Gastroesophageal sphincter (tissue), 3 donors: ENCODE data around the gene OMG.

Experiments
- CTCF ChIP-seq, 4 experiments: fragments of 200-600 bp in 2 of 4; fragments of 450-650 bp in 2 of 4; sonication (generic) in 1 of 4; IDR thresholded peaks; one replicate each; pipeline ENCODE4 v1.5.1; 2017 to 2019; ENCODE audit warnings: antibody characterized with exemption in 4 of 4, mild to moderate bottlenecking in 2 of 4, moderate library complexity in 2 of 4
- EP300 ChIP-seq: sonication (generic); formaldehyde crosslinking; IDR thresholded peaks from one replicate; pipeline ENCODE4 v1.6.1; 2017; ENCODE audit warnings: antibody characterized with exemption, mild to moderate bottlenecking
- POLR2AphosphoS5 ChIP-seq: sonication (generic); formaldehyde crosslinking; IDR thresholded peaks from one replicate; pipeline ENCODE4 v1.6.1; 2017; ENCODE audit warnings: antibody characterized with exemption

GRCh38 chr17:31314782-31315100 is 17.7 kb upstream of the OMG start:
- TF ChIP-seq CTCF (IDR thresholded peaks at IDR 0.05) = no peak
- no peak for TF ChIP-seq POLR2AphosphoS5
- TF ChIP-seq EP300 = no peak
